A549 treated with AZD9567 at 1 μM for 4 hours (cell line): ENCODE results near the gene SMAGP. TPM values are rescaled to one million over a fixed set of nuclear protein-coding genes. Genes with fewer than 3 reads are reported as not detected.

Experiments used
- total RNA-seq: library from RNA; stranded (reverse); fragments of 200-300 nt; extraction: Qiagen RNA extraction; gene quantifications from 5 replicates; pipeline ENCODE4 v1.2.3, GENCODE V29; 2022; ENCODE audit not compliant: insufficient read depth

SMAGP gene, protein sequence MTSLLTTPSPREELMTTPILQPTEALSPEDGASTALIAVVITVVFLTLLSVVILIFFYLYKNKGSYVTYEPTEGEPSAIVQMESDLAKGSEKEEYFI
- total RNA-seq, result 11.3 to 24.4 TPM (median 21.8 TPM) in 5 replicates

GRCh38 chr12:51270067-51270950, at the start of gene SMAGP:
Gene SMAGP, minus strand, starts transcription at chr12:51270415. Its CDS starts 1,137 bp downstream, at chr12:51269278.

GRCh38 chr12:51238510-51239334, 31.5 kb downstream of the SMAGP start, which contains the start of gene DAZAP2:
Gene DAZAP2, plus strand, starts transcription at chr12:51238826. Its CDS starts 82 bp downstream, at chr12:51238908.

GRCh38 chr12:51217968-51218606, 52.1 kb downstream of the SMAGP start, which contains the start of gene POU6F1:
Gene POU6F1, minus strand, starts transcription at chr12:51218062. Its CDS starts 11,226 bp downstream, at chr12:51206836.

Other genes starting within 250 kb of the SMAGP start
- gene SLC11A2, start 244.0 kb downstream of the SMAGP start, total RNA-seq, result 16.1 to 22.4 TPM (median 20.5 TPM) in 5 replicates
- gene LETMD1, start 222.1 kb downstream of the SMAGP start, total RNA-seq, result 22.5 to 27.9 TPM (median 23.5 TPM) in 5 replicates
- 13.8 to 16.0 TPM (median 14.4 TPM) in 5 replicates for gene CSRNP2, start 186.8 kb downstream of the SMAGP start, total RNA-seq
- gene TFCP2, start 97.3 kb downstream of the SMAGP start, total RNA-seq, result 19.4 to 31.1 TPM (median 20.3 TPM) in 5 replicates
- 1.2 to 2.5 TPM (median 1.5 TPM) in 5 replicates for gene POU6F1, start 52.4 kb downstream of the SMAGP start, total RNA-seq
- gene DAZAP2, start 31.6 kb downstream of the SMAGP start, total RNA-seq, result 301 to 328 TPM (median 310 TPM) in 5 replicates
- 0.07 to 0.09 TPM in 2 of 5 replicates, not detected in the others for gene BIN2, start 53.8 kb upstream of the SMAGP start, total RNA-seq
- not detected in 5 replicates for gene CELA1, start 76.3 kb upstream of the SMAGP start, total RNA-seq
- 2.1 to 3.5 TPM (median 2.8 TPM) in 5 replicates for gene GALNT6, start 121.0 kb upstream of the SMAGP start, total RNA-seq
- 0.82 to 2.2 TPM (median 1.1 TPM) in 5 replicates for gene SLC4A8, start 154.4 kb upstream of the SMAGP start, total RNA-seq